ENCODE results near the gene NDRG3.

- TF ChIP-seq CTCF (IDR thresholded peaks at IDR 0.05; ENCODE audit: control extremely low read depth in 1 of 3, insufficient read depth in 1 of 3, low read depth in 1 of 3, low read length in 3 of 3) (no peak), POLR2A (IDR thresholded peaks at IDR 0.05; ENCODE audit: control extremely low read depth in 1 of 2, low read depth in 2 of 2, low read length in 2 of 2) (no peak), MAX (IDR thresholded peaks at IDR 0.05) (no peak), EZH2 (IDR thresholded peaks at IDR 0.05; ENCODE audit: low read depth, low read length, severe bottlenecking) (no peak), POLR2AphosphoS5 (IDR thresholded peaks at IDR 0.05; ENCODE audit: low read depth, low read length) (no peak)
Observed at GRCh38 chr20:36794116-36794474, 48.2 kb upstream of the NDRG3 start.

Measured in H1 (cell line).